ENCODE results near the gene ENHO.

- TF ChIP-seq CTCF (conservative IDR thresholded peaks at IDR 0.05) (no peak), ZFX (IDR thresholded peaks at IDR 0.05) (no peak)
Measured at GRCh38 chr9:34546102-34546833, 23.5 kb upstream of the ENHO start.

All from C4-2B (cell line).